ENCODE results near the gene GLRX3.
"Not testable (repeated sequence)": the region's sequence is repeated elsewhere in the genome, so short reads cannot be mapped to it uniquely, and the experiment has no call there.

DNA sequence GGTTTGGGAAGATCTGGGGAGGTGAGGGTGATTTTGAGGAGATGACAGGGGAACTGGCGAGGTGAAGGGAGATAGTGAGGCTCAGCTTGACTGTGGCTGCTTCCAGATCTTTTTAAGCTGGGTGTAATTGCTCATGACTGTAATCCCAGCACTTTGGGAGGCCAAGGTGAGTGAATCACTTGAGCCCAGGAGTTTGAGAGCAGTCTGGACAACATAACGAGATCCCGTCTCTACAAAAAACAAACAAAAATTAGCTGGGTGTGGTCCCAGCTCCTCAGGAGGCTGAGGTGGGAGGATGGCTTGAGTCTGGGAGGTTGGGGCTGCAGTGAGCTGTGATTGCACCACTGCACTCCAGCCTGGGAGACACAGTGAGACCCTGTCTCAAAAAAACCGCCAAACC lies 66.0 kb downstream of the GLRX3 start:
- TF ChIP-seq, protein P1, sequence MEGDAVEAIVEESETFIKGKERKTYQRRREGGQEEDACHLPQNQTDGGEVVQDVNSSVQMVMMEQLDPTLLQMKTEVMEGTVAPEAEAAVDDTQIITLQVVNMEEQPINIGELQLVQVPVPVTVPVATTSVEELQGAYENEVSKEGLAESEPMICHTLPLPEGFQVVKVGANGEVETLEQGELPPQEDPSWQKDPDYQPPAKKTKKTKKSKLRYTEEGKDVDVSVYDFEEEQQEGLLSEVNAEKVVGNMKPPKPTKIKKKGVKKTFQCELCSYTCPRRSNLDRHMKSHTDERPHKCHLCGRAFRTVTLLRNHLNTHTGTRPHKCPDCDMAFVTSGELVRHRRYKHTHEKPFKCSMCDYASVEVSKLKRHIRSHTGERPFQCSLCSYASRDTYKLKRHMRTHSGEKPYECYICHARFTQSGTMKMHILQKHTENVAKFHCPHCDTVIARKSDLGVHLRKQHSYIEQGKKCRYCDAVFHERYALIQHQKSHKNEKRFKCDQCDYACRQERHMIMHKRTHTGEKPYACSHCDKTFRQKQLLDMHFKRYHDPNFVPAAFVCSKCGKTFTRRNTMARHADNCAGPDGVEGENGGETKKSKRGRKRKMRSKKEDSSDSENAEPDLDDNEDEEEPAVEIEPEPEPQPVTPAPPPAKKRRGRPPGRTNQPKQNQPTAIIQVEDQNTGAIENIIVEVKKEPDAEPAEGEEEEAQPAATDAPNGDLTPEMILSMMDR (conservative IDR thresholded peaks at IDR 0.05; ENCODE audit: low read depth, low read length): not testable (repeated sequence)
- TF ChIP-seq EZH2 (IDR thresholded peaks at IDR 0.05; ENCODE audit: low read length, unreplicated experiment); EZH2phosphoT487 (IDR thresholded peaks at IDR 0.05; ENCODE audit: borderline replicate concordance, low read length): not testable (repeated sequence)

Data from PC-3 (cell line).